HepG2 (cell line): Measurements from ENCODE around the gene HRCT1.

Source experiments
- DNMT1 ChIP-seq: sonication (generic); formaldehyde crosslinking; IDR thresholded peaks from 2 replicates; pipeline ENCODE4 v1.5.1; 2020; ENCODE audit warnings: mild to moderate bottlenecking, missing genetic modification reagents
- ETV6 ChIP-seq: sonication (generic); formaldehyde crosslinking; conservative IDR thresholded peaks from 2 replicates; pipeline ENCODE4 v1.4.0; 2020; ENCODE audit warnings: missing genetic modification reagents
- IRX3 ChIP-seq: sonication (generic); formaldehyde crosslinking; IDR thresholded peaks from 2 replicates; pipeline ENCODE4 v1.8.1; 2023; ENCODE audit warnings: mild to moderate bottlenecking, low read depth, missing genetic modification reagents, borderline replicate concordance
- POLR2A ChIP-seq, 2 experiments: IDR thresholded peaks; 2 replicates each; pipeline ENCODE4 v1.6.1; 2011; ENCODE audit warnings: low read depth in 2 of 2, low read length in 2 of 2, mild to moderate bottlenecking in 1 of 2, moderate library complexity in 1 of 2; ENCODE audit not compliant: insufficient read depth in 1 of 2
- SUZ12 ChIP-seq: fragments of 150-350 bp; IDR thresholded peaks from 2 replicates; pipeline ENCODE4 v1.6.1; 2014; ENCODE audit warnings: low read depth, low read length
- TCF7 ChIP-seq: sonication (generic); IDR thresholded peaks from 2 replicates; pipeline ENCODE4 v1.6.1; 2016; ENCODE audit warnings: antibody characterized with exemption, low read depth
- TEAD3 ChIP-seq: optimal IDR thresholded peaks from 2 replicates; pipeline ENCODE3; 2016; ENCODE audit warnings: borderline replicate concordance
- XBP1 ChIP-seq: sonication (generic); formaldehyde crosslinking; IDR thresholded peaks from 2 replicates; pipeline ENCODE4 v1.5.0; 2020; ENCODE audit warnings: missing genetic modification reagents
- ZFP37 ChIP-seq: sonication (generic); formaldehyde crosslinking; IDR thresholded peaks from 2 replicates; pipeline ENCODE4 v1.4.0; 2020; ENCODE audit warnings: missing genetic modification reagents, borderline replicate concordance
- ZKSCAN8 ChIP-seq: IDR thresholded peaks from 2 replicates; pipeline ENCODE4 v1.6.1; 2016; ENCODE audit warnings: borderline replicate concordance, missing genetic modification reagents, missing compliant biosample characterization
- ZNF629 ChIP-seq: sonication (generic); formaldehyde crosslinking; conservative IDR thresholded peaks from 2 replicates; pipeline ENCODE4 v1.5.0; 2020; ENCODE audit warnings: missing genetic modification reagents
- TF ChIP-seq, protein P1 (sequence below): sonication (generic); formaldehyde crosslinking; IDR thresholded peaks from 2 replicates; pipeline ENCODE4 v1.5.0; 2020; ENCODE audit warnings: mild to moderate bottlenecking, missing genetic modification reagents, moderate library complexity
- TF ChIP-seq, protein P2 (sequence below): sonication (generic); formaldehyde crosslinking; IDR thresholded peaks from 2 replicates; pipeline ENCODE4 v1.4.0; 2020; ENCODE audit warnings: missing genetic modification reagents, borderline replicate concordance

DNA sequence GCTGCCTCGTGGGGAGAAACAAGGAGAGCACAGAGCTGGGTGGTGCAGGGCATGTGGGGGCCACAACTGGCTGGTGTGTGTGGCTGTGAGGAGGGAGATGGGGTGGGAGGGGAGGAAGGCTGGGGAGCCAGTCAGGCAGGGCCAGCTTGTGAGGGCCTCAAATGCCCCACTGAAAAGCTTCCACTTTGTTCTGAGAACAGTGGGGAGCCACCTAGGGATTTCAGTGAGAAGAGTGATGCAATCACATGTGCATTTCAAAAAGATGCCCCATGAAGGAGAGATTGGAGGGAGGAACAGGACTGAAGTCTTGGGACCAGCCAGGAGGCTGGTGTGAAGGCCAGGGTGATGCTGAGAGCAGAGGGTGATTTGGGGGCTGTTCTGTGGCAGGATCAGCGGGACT, 37.1 kb upstream of the HRCT1 start:
- TF ChIP-seq SUZ12, result no peak
- no peak for TF ChIP-seq ETV6 (CRISPR knock-in tag)
- no peak for TF ChIP-seq TEAD3 (CRISPR knock-in tag)
- TF ChIP-seq XBP1 (CRISPR knock-in tag), result no peak
- no peak for TF ChIP-seq IRX3
- TF ChIP-seq, protein P1, sequence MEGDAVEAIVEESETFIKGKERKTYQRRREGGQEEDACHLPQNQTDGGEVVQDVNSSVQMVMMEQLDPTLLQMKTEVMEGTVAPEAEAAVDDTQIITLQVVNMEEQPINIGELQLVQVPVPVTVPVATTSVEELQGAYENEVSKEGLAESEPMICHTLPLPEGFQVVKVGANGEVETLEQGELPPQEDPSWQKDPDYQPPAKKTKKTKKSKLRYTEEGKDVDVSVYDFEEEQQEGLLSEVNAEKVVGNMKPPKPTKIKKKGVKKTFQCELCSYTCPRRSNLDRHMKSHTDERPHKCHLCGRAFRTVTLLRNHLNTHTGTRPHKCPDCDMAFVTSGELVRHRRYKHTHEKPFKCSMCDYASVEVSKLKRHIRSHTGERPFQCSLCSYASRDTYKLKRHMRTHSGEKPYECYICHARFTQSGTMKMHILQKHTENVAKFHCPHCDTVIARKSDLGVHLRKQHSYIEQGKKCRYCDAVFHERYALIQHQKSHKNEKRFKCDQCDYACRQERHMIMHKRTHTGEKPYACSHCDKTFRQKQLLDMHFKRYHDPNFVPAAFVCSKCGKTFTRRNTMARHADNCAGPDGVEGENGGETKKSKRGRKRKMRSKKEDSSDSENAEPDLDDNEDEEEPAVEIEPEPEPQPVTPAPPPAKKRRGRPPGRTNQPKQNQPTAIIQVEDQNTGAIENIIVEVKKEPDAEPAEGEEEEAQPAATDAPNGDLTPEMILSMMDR, result no peak
- no peak for TF ChIP-seq ZKSCAN8
- no peak for TF ChIP-seq DNMT1
- TF ChIP-seq ZNF629 (CRISPR knock-in tag), result no peak
- TF ChIP-seq POLR2A (IDR thresholded peaks at IDR 0.05; ENCODE audit: insufficient read depth in 1 of 2, low read depth in 2 of 2, low read length in 2 of 2), result no peak
- TF ChIP-seq, protein P2, sequence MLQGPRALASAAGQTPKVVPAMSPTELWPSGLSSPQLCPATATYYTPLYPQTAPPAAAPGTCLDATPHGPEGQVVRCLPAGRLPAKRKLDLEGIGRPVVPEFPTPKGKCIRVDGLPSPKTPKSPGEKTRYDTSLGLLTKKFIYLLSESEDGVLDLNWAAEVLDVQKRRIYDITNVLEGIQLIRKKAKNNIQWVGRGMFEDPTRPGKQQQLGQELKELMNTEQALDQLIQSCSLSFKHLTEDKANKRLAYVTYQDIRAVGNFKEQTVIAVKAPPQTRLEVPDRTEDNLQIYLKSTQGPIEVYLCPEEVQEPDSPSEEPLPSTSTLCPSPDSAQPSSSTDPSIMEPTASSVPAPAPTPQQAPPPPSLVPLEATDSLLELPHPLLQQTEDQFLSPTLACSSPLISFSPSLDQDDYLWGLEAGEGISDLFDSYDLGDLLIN (CRISPR knock-in tag), result no peak
- TF ChIP-seq ZFP37, result no peak
- no peak for TF ChIP-seq TCF7
